Stimulated activated naive CD8-positive, alpha-beta T cell treated with anti-CD3 and anti-CD28 coated beads, Interleukin-15, Interleukin-2, amounts not matched to agents 100 U/mL and 50 U/mL, for 24 hours (primary cell): Measurements from ENCODE around the gene SLX9.

ENCODE experiments used
- ATAC-seq: fragments of 150-1000 bp; cut with Tn5 transposase; one replicate; pipeline ENCODE4 v1.10.0; 2021
- DNase-seq: peaks from one replicate; pipeline ENCODE4 v3.0.0; 2021

The SLX9 gene

GRCh38 chr21:44939532-44940115, at the start of gene SLX9:
TSS of gene SLX9 (plus strand) at chr21:44940029. CDS start at chr21:44940058, 29 bp downstream.
- peak; percentile 89 for DNase-seq
- ATAC-seq: peak; percentile 97

- ATAC-seq (no peak), DNase-seq (no peak)
These were observed 49.4 kb upstream of the SLX9 start for GRCh38 chr21:44890338-44890931.

- ATAC-seq: no peak
- no peak for DNase-seq
These were observed 48.8 kb upstream of the SLX9 start for GRCh38 chr21:44890961-44891541.

GRCh38 chr21:44891631-44892031, 48.2 kb upstream of the SLX9 start:
- no peak for DNase-seq
- no peak for ATAC-seq

- DNase-seq (no peak), ATAC-seq (no peak)
These were observed 47.7 kb upstream of the SLX9 start for GRCh38 chr21:44892095-44892494.

GRCh38 chr21:44892536-44893277, 47.1 kb upstream of the SLX9 start:
- ATAC-seq (peak; percentile 78), DNase-seq (peak; percentile 84)

- ATAC-seq (peak; percentile 1), DNase-seq (no peak)
These were observed 46.6 kb upstream of the SLX9 start for GRCh38 chr21:44893278-44893556.

GRCh38 chr21:44893948-44894656, 45.7 kb upstream of the SLX9 start:
- ATAC-seq: no peak
- no peak for DNase-seq

- DNase-seq (no peak), ATAC-seq (no peak)
These were observed 45.0 kb upstream of the SLX9 start for GRCh38 chr21:44894687-44895302.

- no peak for DNase-seq
These were observed 44.0 kb upstream of the SLX9 start for GRCh38 chr21:44895859-44896258.

GRCh38 chr21:44896561-44897286, 43.1 kb upstream of the SLX9 start:
- DNase-seq (no peak), ATAC-seq (no peak)

More at GRCh38 chr21:44895859-44896258, 44.0 kb upstream of the SLX9 start:
- no peak for ATAC-seq

GRCh38 chr21:44897326-44898010, 42.4 kb upstream of the SLX9 start:
- peak; percentile 26 for ATAC-seq
- no peak for DNase-seq

GRCh38 chr21:44898011-44898488, 41.8 kb upstream of the SLX9 start:
- ATAC-seq (no peak), DNase-seq (no peak)

- no peak for ATAC-seq
- no peak for DNase-seq
These were observed 40.7 kb upstream of the SLX9 start for GRCh38 chr21:44898851-44899767.

GRCh38 chr21:44899768-44900558, 39.9 kb upstream of the SLX9 start:
- DNase-seq: no peak
- ATAC-seq: no peak

- DNase-seq (no peak), ATAC-seq (no peak)
These were observed 39.1 kb upstream of the SLX9 start for GRCh38 chr21:44900559-44901251.

- DNase-seq: no peak
These were observed 38.3 kb upstream of the SLX9 start for GRCh38 chr21:44901391-44902074.

More at GRCh38 chr21:44901391-44902074, 38.3 kb upstream of the SLX9 start:
- no peak for ATAC-seq
